Mucosa of descending colon (tissue), 3 donors: ENCODE data around the gene KDM8. TPM values are rescaled to one million over a fixed set of nuclear protein-coding genes. Genes with fewer than 3 reads are reported as not detected.

ENCODE experiments used
- ATAC-seq: fragments of 200-7000 bp; cut with Tn5 transposase; one replicate; pipeline ENCODE4 v1.9.1; 2020; ENCODE audit warnings: mild to moderate bottlenecking, moderate library complexity
- DNase-seq, 3 donors: peaks; one replicate each; pipeline ENCODE4 v3.0.0-alpha.2; 2020
- H3K36me3 ChIP-seq: fragments of 200-600 bp; one replicate; pipeline ENCODE4 v1.8.0; 2021; ENCODE audit warnings: low read depth, mild to moderate bottlenecking
- H3K4me1 ChIP-seq: fragments of 200-600 bp; one replicate; pipeline ENCODE4 v1.8.0; 2021; ENCODE audit warnings: low read depth, mild to moderate bottlenecking
- H3K4me3 ChIP-seq: fragments of 200-600 bp; one replicate; pipeline ENCODE4 v1.8.0; 2021; ENCODE audit warnings: mild to moderate bottlenecking
- H3K9me3 ChIP-seq: fragments of 200-600 bp; one replicate; pipeline ENCODE4 v1.8.0; 2021; ENCODE audit warnings: mild to moderate bottlenecking
- intact Hi-C, 2 donors: fragments of 100-400 bp; cut with DNase I in 1 of 2; cut with micrococcal nuclease in 1 of 2; formaldehyde crosslinking; loops; one replicate each; pipeline versions ENCODE4 v1.11.0 to v1.11.1; 2022; cut with DNase I, micrococcal nuclease
- total RNA-seq, 3 donors: library from RNA; stranded (reverse); fragmentation: NEBNext Ultra II Directional in 2 of 3; extraction: Animal tissue kit (Norgen Biotek cat#: 25700) in 2 of 3; gene quantifications; one replicate each; pipeline versions ENCODE4 v1.2.1 to v1.2.4, GENCODE V29; 2021 to 2023
- TF ChIP-seq, protein P1 (sequence below): fragments of 200-600 bp; IDR thresholded peaks from one replicate; pipeline ENCODE4 v1.8.0; 2022; ENCODE audit warnings: antibody characterized with exemption, mild to moderate bottlenecking
- donor health status: DM: no; HTN: no; CAD: no; lungs with moderate emphysema.
- donor health status: DM: no; HTN: no; CAD: no.
- donor health status: DM: no; HTN: yes; CAD: no.

The KDM8 gene
- total RNA-seq, 3 donors from 2014 or later = 8.7 to 12.9 (median 8.9) TPM

DNA sequence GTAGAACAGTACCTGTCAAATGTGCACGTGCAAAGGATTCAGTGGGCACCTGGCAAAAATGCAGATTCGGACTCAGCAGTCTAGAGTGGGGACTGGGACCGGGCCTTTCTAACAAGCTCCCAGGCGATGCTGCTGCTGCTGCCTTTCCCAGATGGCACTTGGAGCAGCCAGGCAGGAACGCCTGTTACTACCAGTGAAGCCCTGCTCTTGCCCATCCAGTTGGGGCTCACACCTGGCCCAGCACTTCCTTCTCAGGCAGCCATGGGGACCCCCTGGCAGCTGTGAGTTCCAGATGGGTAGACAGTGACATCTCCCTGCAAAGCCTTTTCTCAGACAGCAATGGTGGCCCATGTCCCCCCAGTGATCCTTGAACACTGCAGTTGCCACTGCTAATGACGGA lies 30.4 kb downstream of the KDM8 start:
- Histone ChIP-seq H3K36me3 (no peaks in the 10 kb centered on the region), H3K9me3 (no peaks in the 10 kb centered on the region), H3K4me1 (peaks cover 78% of the 10 kb centered on the region), H3K4me3 (no peak overlapping the region)
- intact Hi-C loops = loop anchor here in 1 of 2 donors (5.0 to 10.0 kb wide), 2 partner anchors 81 to 134 kb away; partner anchors contain the start of gene IL4R
- TF ChIP-seq, protein P1, sequence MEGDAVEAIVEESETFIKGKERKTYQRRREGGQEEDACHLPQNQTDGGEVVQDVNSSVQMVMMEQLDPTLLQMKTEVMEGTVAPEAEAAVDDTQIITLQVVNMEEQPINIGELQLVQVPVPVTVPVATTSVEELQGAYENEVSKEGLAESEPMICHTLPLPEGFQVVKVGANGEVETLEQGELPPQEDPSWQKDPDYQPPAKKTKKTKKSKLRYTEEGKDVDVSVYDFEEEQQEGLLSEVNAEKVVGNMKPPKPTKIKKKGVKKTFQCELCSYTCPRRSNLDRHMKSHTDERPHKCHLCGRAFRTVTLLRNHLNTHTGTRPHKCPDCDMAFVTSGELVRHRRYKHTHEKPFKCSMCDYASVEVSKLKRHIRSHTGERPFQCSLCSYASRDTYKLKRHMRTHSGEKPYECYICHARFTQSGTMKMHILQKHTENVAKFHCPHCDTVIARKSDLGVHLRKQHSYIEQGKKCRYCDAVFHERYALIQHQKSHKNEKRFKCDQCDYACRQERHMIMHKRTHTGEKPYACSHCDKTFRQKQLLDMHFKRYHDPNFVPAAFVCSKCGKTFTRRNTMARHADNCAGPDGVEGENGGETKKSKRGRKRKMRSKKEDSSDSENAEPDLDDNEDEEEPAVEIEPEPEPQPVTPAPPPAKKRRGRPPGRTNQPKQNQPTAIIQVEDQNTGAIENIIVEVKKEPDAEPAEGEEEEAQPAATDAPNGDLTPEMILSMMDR = no peak
- DNase-seq (peak in 1 of 3 donors; percentile 28), ATAC-seq (no peak)

DNA sequence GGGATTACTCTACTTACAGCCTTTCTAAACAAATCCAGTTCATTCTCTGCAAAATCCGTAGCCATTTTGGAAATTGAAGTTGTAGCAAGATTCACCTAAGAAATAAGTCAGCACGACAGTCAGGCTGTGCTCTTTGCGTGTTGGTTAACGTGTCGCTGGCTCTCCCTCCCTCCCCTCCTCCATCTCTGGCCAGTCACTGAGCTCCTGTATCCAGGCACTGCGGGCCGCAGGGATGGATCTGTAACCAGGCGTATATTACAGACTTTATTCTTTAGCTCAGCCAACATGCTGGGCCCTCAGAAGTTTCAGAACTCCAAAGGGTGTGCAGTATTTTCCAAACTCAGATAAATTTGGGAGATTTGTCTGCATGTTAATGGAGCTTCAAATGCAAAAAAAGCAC lies 30.8 kb downstream of the KDM8 start:
- intact Hi-C loops = loop anchor here in 1 of 2 donors (5.0 to 10.0 kb wide), 2 partner anchors 81 to 133 kb away; partner anchors contain the start of gene IL4R
- ATAC-seq = no peak
- H3K4me1 ChIP-seq = peaks cover 75% of the 10 kb centered on the region
- DNase-seq = peak in 1 of 3 donors; percentile 20
- H3K9me3 ChIP-seq = no peaks in the 10 kb centered on the region
- TF ChIP-seq, protein P1 = no peak
- no peaks in the 10 kb centered on the region for H3K36me3 ChIP-seq
- H3K4me3 ChIP-seq = no peak overlapping the region

DNA sequence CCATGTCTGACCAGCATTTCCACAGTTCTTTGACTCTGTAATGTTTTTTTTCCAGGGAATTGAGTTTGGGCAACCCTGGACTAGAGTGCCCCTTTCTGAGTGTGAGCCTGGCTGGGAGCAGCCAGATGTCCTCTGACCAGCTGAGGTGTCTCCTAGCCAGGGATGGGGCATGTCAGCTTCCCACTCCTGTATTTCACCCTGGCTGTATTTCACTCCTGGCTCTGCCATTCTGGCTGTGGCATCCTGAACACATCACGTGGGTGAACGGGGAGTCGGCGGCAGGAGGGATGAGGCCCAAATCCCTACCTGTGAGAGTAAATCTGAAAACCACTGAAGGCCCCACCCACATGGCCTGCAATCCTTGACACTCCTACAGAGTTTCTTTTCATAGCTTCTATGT lies 31.3 kb downstream of the KDM8 start:
- no peaks in the 10 kb centered on the region for H3K9me3 ChIP-seq
- H3K4me3 ChIP-seq = no peak overlapping the region
- DNase-seq = peak in 1 of 3 donors; percentile 35
- H3K36me3 ChIP-seq = no peaks in the 10 kb centered on the region
- TF ChIP-seq, protein P1 = no peak
- intact Hi-C loops = loop anchor here in 1 of 2 donors (5.0 to 10.0 kb wide), 2 partner anchors 80 to 133 kb away; partner anchors contain the start of gene IL4R
- no peak for ATAC-seq
- peaks cover 75% of the 10 kb centered on the region for H3K4me1 ChIP-seq

DNA sequence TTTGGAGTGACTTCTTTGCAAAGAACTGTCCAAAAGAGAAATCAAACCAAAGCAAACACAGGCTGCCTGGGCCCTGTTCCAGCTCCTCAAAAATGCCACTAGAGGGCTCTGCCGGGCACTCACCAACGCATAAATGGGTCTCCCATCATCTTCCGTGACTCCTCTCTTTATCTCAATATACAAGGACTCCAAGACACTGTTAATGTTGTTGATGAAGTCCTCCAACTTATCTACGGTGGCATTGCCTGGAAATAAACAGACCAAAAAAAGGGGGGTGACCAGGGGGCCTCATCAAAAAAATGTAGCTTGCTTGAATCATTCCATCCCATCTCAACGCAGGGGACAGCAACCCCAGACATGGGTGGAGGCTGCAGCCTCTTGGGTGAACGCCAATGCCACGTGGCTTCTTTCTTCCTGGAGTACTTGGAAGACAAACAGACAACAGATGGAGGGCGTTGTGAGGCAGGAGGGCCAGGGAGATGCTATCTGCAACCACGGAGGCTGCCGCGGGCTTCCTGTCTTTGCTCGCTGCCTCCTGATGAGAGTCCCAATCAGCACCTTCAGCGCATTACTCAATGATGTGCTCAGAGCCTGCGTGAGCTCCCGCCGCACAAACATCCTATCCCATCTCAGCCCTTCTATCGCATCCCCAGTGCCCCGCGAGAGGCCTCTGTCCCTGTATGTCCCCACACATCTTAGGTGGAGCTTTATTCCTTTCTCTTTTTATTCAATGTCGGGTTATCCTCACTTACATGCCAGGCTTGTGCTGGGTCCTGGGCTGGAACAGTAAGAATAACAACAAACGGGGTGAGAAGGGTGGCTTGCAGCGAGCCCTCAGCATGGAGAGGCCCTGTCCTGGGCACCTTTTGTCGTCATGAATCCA lies 32.0 kb downstream of the KDM8 start:
- intact Hi-C loops = loop anchor here in 1 of 2 donors (10.0 kb wide), 1 partner anchor 80 kb away; the partner anchor contains the start of gene IL4R
- DNase-seq (peak; percentile 91 to 95 (median 92)), ATAC-seq (peak; percentile 56)
- peaks cover 74% of the 10 kb centered on the region for H3K4me1 ChIP-seq
- TF ChIP-seq, protein P1 = peak; percentile 44
- H3K9me3 ChIP-seq = no peaks in the 10 kb centered on the region
- no peak overlapping the region for H3K4me3 ChIP-seq
- no peaks in the 10 kb centered on the region for H3K36me3 ChIP-seq

DNA sequence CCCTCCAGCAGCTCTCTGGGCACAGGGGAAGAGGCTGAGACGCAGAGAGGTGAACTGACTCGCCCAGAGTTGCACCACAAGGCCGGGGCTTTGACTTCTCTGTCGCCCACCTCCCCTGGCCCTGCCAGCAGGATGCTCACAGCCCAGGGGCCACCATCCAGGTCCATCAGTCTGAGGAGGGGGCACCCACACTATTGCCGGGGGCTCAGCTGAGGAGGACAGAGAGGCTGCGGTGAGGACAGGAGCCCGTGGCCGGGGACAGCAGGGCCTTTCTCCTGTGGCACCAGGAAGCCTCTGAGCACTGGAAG lies 32.6 kb downstream of the KDM8 start:
- DNase-seq = peak in 1 of 3 donors; percentile 51
- Histone ChIP-seq H3K4me1 (peaks cover 74% of the 10 kb centered on the region), H3K36me3 (no peaks in the 10 kb centered on the region), H3K4me3 (no peak overlapping the region), H3K9me3 (no peaks in the 10 kb centered on the region)
- TF ChIP-seq, protein P1 = no peak
- intact Hi-C loops = loop anchor here in 1 of 2 donors (10.0 kb wide), 1 partner anchor 79 kb away; the partner anchor contains the start of gene IL4R
- no peak for ATAC-seq
